ENCODE measurements around the gene FTCD. TPM values are rescaled to one million over a fixed set of nuclear protein-coding genes. Genes with fewer than 3 reads are reported as not detected.
"Not testable (repeated sequence)": the region's sequence is repeated elsewhere in the genome, so short reads cannot be mapped to it uniquely, and the experiment has no call there.

Gene FTCD
- total RNA-seq, 2 donors from 2014 or later = 0.24 TPM; not detected in 1

DNA sequence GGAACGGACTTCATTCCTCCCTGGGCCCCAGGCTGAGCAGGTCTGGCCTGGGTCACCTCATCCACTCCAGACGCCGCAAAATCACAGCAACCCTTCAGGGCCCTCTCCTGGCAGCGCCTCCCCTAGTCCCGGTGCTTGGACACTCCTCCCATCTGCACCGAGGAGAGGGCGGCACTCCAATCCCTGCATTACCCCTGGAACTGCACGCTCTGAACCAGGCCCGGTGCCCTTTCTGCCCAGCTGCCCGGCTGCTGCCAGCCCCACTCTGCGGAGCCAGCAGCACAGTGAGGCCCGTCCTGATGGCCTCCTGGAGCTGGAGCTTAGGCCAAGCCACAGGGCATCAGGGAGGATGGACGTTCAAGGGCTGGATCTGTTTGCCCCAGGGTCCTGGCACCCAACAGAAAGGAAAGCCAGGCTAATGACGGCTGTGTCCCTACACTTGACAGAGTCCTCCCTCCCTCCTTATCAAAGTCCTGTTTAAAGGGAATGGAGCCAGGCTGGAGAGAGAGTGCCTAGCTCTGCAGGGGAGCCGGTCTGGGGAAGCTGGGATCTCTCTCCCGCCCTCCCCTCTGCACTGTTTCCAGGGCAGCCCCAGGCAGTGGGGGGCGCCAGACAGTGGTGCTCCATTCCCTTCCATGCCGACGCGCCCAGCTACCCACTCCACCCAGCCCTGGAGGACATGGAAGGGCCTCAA lies 44.7 kb downstream of the FTCD start:
- Histone ChIP-seq H3K27ac (peak overlapping the region; percentile 75 to 77), H3K9me3 (peaks cover 0 to 17% of the 10 kb centered on the region in 2 donors), H3K4me3 (no peak overlapping the region), H3K27me3 (no peaks in the 10 kb centered on the region), H3K4me1 (peaks cover 0 to 26% of the 10 kb centered on the region in 2 donors), H3K36me3 (peaks cover 40% of the 10 kb centered on the region)
- TF ChIP-seq, protein P1, sequence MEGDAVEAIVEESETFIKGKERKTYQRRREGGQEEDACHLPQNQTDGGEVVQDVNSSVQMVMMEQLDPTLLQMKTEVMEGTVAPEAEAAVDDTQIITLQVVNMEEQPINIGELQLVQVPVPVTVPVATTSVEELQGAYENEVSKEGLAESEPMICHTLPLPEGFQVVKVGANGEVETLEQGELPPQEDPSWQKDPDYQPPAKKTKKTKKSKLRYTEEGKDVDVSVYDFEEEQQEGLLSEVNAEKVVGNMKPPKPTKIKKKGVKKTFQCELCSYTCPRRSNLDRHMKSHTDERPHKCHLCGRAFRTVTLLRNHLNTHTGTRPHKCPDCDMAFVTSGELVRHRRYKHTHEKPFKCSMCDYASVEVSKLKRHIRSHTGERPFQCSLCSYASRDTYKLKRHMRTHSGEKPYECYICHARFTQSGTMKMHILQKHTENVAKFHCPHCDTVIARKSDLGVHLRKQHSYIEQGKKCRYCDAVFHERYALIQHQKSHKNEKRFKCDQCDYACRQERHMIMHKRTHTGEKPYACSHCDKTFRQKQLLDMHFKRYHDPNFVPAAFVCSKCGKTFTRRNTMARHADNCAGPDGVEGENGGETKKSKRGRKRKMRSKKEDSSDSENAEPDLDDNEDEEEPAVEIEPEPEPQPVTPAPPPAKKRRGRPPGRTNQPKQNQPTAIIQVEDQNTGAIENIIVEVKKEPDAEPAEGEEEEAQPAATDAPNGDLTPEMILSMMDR (IDR thresholded peaks at IDR 0.05) = peak in 1 of 2 donors; percentile 34
- peak; percentile 62 for DNase-seq (ENCODE audit: low spot score)

DNA sequence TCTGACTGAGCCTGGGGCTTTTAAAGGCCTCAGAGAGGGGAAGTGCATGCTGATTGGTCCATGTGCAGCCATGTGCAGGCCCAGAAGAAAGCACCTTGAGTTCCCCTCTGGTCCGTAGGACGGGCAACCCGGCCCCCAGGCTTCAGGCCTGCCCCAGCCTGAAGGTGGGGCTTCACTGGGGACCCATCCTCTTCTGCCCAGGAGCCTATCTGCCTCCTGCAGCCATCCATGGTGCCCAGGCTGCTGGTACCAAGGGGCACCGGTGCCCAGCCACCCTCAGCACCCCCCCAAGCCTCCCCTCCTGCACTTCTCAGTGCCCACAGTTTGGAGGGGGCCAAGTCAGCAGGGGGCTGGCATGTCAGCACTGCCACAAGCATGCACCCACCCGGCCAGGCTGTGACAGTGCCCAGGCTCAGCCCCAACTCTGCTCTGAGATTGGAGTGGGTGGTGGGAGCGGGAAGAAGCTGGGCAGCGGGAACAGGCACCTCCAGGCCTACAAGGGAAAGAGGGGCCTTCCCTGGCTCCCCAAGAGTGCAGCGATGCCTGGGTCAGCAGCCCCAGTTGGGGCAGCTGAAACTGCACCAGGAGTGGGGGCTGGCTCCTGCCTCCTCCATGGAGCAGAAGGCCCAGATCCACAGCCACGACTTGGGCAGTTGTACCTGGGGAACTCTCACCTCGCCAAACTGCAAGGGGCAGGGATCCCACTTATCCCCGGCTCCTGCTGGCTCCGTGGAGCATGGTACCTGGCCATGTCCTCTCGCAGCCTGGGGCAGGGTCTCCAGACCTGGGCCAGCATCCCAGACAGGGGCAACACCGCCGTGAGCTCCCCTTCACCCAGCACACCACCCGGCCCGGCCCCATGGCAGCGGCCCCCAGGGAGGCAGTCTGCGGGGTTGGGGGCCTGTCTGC lies 45.8 kb downstream of the FTCD start:
- Histone ChIP-seq H3K4me3 (no peak overlapping the region), H3K4me1 (peaks cover 0 to 26% of the 10 kb centered on the region in 2 donors), H3K36me3 (peaks cover 29% of the 10 kb centered on the region), H3K9me3 (peaks cover 0 to 13% of the 10 kb centered on the region in 2 donors), H3K27me3 (no peaks in the 10 kb centered on the region), H3K27ac (peak overlapping the region; percentile 75 to 77)
- peak; percentile 51 for DNase-seq (ENCODE audit: low spot score)
- TF ChIP-seq, protein P1 (IDR thresholded peaks at IDR 0.05) = no peak

DNA sequence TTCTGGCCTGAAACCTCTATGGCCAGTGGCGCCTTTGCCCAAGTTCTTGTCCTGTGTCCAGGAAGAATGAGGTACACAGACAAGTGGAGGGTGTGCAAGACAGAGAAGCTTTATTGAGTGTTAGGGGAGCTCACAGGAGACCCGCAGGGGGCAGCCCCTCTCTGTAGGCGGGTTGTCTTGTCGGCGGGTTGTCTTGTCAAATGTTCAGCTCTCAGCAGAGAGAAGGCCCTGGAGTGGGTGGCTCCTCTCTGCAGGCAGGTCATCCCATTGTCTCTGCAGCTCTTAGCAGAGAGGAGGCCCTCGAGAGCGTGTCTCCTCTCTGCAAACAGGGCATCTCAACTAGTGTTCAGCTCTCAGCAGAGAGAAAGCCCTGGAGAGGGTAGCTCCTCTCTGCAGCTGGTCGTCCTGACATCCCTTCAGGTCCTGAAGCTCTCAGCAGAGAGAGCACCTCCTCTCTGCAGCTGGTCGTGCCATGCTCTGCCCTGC lies 46.5 kb downstream of the FTCD start:
- H3K36me3 ChIP-seq = peaks cover 22% of the 10 kb centered on the region
- H3K9me3 ChIP-seq = peaks cover 0 to 13% of the 10 kb centered on the region in 2 donors
- H3K4me3 ChIP-seq = no peak overlapping the region
- TF ChIP-seq, protein P1 (IDR thresholded peaks at IDR 0.05) = no peak
- no peaks in the 10 kb centered on the region for H3K27me3 ChIP-seq
- peaks cover 0 to 26% of the 10 kb centered on the region in 2 donors for H3K4me1 ChIP-seq
- DNase-seq (ENCODE audit: low spot score) = peak; percentile 28
- peak overlapping the region in 1 of 2 donors; percentile 75 for H3K27ac ChIP-seq

DNA sequence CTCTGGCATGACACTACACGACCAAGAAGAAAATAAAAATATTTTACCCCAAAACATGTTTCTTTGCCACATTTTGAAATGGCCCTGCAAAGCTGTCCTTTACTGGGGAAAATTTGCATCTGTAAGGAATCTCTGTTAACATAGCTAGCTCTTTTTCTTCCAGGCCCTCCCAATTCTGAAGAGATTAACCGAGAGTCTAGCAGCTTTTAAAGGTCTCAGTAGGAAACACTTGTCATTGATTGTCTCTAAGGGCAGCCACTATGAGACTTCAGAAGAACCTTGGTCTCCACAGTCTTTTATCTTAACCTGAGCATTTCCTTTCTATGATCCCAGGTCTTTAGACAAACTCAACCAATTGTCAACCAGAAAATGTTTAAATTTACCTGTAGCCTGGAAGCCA lies 48.0 kb downstream of the FTCD start:
- not testable (repeated sequence) for H3K4me3 ChIP-seq; H3K27me3 ChIP-seq; DNase-seq (ENCODE audit: low spot score); H3K36me3 ChIP-seq; H3K27ac ChIP-seq
- Histone ChIP-seq H3K9me3 (peaks cover 0 to 23% of the 10 kb centered on the region in 2 donors), H3K4me1 (peaks cover 0 to 26% of the 10 kb centered on the region in 2 donors)

DNA sequence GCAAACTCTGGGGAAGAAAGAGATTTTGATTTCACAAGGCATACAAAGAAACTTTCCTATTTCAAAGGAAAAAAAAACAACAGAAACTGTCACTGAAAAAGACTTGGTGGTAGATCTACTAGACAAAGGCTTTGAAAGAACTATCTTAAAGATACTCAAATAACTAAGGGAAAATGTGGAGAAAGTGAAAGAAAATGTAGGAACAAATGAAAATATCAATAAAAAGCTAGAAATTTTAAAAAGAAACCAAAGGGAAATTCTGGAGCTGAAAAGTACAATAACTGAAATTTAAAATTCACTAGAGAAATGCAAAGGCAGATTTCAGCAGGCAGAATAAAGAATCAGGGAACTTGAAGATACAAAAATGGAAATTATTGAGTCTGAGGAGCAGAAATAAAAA lies 51.3 kb downstream of the FTCD start:
- Histone ChIP-seq H3K27me3 (no peaks in the 10 kb centered on the region), H3K9me3 (peaks cover 0 to 28% of the 10 kb centered on the region in 2 donors), H3K4me1 (peaks cover 0 to 4% of the 10 kb centered on the region in 2 donors), H3K36me3 (no peaks in the 10 kb centered on the region), H3K27ac (no peak overlapping the region), H3K4me3 (no peak overlapping the region)
- TF ChIP-seq, protein P1 (IDR thresholded peaks at IDR 0.05) = no peak
- DNase-seq (ENCODE audit: low spot score) = no peak

DNA sequence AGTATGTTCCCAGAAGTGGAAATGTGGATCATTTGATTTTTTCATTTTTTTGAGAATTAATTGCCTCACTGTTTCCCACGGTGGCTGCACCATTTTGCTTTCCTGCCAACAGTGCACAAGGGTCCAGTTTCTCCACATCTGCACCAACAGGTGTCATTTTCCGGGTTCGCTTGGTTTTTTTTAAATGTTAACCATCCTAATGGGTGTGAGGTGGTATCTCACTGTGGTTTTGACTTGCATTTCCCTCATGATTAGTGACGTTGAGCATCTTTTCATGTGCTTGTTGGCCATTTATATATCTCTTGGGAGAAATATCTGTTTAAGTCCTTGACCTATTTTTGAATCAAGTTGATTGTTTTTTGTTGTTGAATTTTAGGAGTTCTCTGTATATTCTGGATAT lies 54.5 kb downstream of the FTCD start:
- Histone ChIP-seq H3K36me3 (no peaks in the 10 kb centered on the region), H3K4me3 (peak overlapping the region in 1 of 2 donors; percentile 5), H3K4me1 (peaks cover 0 to 6% of the 10 kb centered on the region in 2 donors), H3K9me3 (peaks cover 0 to 19% of the 10 kb centered on the region in 2 donors), H3K27me3 (no peaks in the 10 kb centered on the region), H3K27ac (no peak overlapping the region)
- DNase-seq (ENCODE audit: low spot score) = no peak
- TF ChIP-seq, protein P1 (IDR thresholded peaks at IDR 0.05) = no peak

All from right atrium auricular region (tissue), 2 donors.